Keratinocyte (primary cell): ENCODE measurements around the gene PTK7. TPM values are rescaled to one million over a fixed set of nuclear protein-coding genes. Genes with fewer than 3 reads are reported as not detected.

Experiments used
- DNase-seq: peaks from one replicate; pipeline ENCODE4 v3.0.0-alpha.2; 2011; ENCODE audit warnings: low read depth, missing footprints, low spot score
- FAIRE-seq: peaks from 2 replicates; lab custom pipeline; 2011; peaks lifted over from hg19 to GRCh38; lab: Jason Lieb, UNC
- H2AFZ ChIP-seq: 2 replicates; pipeline ENCODE4 v1.6.0; 2012; ENCODE audit warnings: low read length, control low read depth, inconsistent platforms; ENCODE audit not compliant: control insufficient read depth
- H3K27ac ChIP-seq: 2 replicates; pipeline ENCODE4 v1.5.1; 2011; ENCODE audit warnings: low read length; ENCODE audit not compliant: control insufficient read depth, insufficient read depth
- H3K27me3 ChIP-seq: 3 replicates; pipeline ENCODE4 v1.6.0; 2011; ENCODE audit warnings: low read length; ENCODE audit not compliant: control insufficient read depth, insufficient read depth; ENCODE audit errors: extremely low read depth
- H3K36me3 ChIP-seq, 2 experiments: 2 replicates in 1 of 2; 3 replicates in 1 of 2; pipeline ENCODE4 v1.5.1; 2011; ENCODE audit warnings: low read length in 2 of 2, mild to moderate bottlenecking in 1 of 2; ENCODE audit not compliant: control insufficient read depth in 2 of 2, insufficient read depth in 2 of 2; ENCODE audit errors: extremely low read depth in 1 of 2
- H3K4me1 ChIP-seq: 3 replicates; pipeline ENCODE4 v1.5.1; 2011; ENCODE audit warnings: low read length; ENCODE audit not compliant: control insufficient read depth, insufficient read depth; ENCODE audit errors: extremely low read depth
- H3K4me2 ChIP-seq: 3 replicates; pipeline ENCODE4 v1.6.0; 2011; ENCODE audit warnings: low read depth, low read length; ENCODE audit not compliant: control insufficient read depth, insufficient read depth; ENCODE audit errors: extremely low read depth
- H3K4me3 ChIP-seq, 3 experiments: fragments of 200-600 bp in 1 of 3; sonication (generic) in 1 of 3; 2 replicates in 2 of 3; 3 replicates in 1 of 3; pipeline ENCODE4 v1.5.1; 2011 to 2016; ENCODE audit warnings: low read length in 3 of 3, mild to moderate bottlenecking in 3 of 3, control low read depth in 2 of 3, inconsistent platforms in 1 of 3, low read depth in 1 of 3, mixed read lengths in 1 of 3, mixed run types in 1 of 3, moderate library complexity in 1 of 3; ENCODE audit not compliant: control insufficient read depth in 2 of 3, insufficient read depth in 2 of 3; ENCODE audit errors: extremely low read depth in 1 of 3
- H3K79me2 ChIP-seq: 2 replicates; pipeline ENCODE4 v1.6.0; 2012; ENCODE audit warnings: low read length; ENCODE audit not compliant: control insufficient read depth, insufficient read depth
- H3K9ac ChIP-seq: 3 replicates; pipeline ENCODE4 v1.6.0; 2011; ENCODE audit warnings: low read length; ENCODE audit not compliant: control insufficient read depth, insufficient read depth; ENCODE audit errors: extremely low read depth
- H3K9me1 ChIP-seq: 3 replicates; pipeline ENCODE4 v1.6.0; 2011; ENCODE audit warnings: low read length; ENCODE audit not compliant: control insufficient read depth, insufficient read depth; ENCODE audit errors: extremely low read depth
- H3K9me3 ChIP-seq: 2 replicates; pipeline ENCODE4 v1.5.1; 2012; ENCODE audit warnings: low read depth, low read length; ENCODE audit not compliant: control insufficient read depth
- H4K20me1 ChIP-seq: 3 replicates; pipeline ENCODE4 v1.6.0; 2011; ENCODE audit warnings: low read length; ENCODE audit not compliant: control insufficient read depth, insufficient read depth; ENCODE audit errors: extremely low read depth
- EZH2 ChIP-seq: IDR thresholded peaks from one replicate; pipeline ENCODE4 v1.6.1; 2012; ENCODE audit warnings: inconsistent platforms, mild to moderate bottlenecking, low read length, moderate library complexity
- dilution Hi-C: fragments of 300-500 bp; cut with MboI; formaldehyde crosslinking; loops from one replicate; pipeline ENCODE4 v1.7.0; 2020; ENCODE audit warnings: low sequenced_read_pairs; ENCODE audit not compliant: extremely low pct_ligation_motif_present
- polyA plus RNA-seq, 5 experiments: library from polyadenylated mRNA; depleted of rRNA in 3 of 5; stranded (reverse) in 3 of 5; stranded (forward) in 1 of 5; unstranded in 1 of 5; fragments of >200 nt; gene quantifications; 1 replicate in 1 of 5; 2 replicates in 3 of 5; 3 replicates in 1 of 5; pipeline versions ENCODE4 v1.2.1 to v1.2.3, GENCODE V29; 2011 to 2012; ENCODE audit warnings: missing spikeins in 2 of 5, low read depth in 1 of 5, low replicate concordance in 1 of 5
- TF ChIP-seq, protein P1 (sequence below), 3 experiments: IDR thresholded peaks in 1 of 3; conservative IDR thresholded peaks in 1 of 3; optimal IDR thresholded peaks in 1 of 3; 2 replicates in 2 of 3; 3 replicates in 1 of 3; pipeline versions ENCODE3 to v1.5.1; 2011; ENCODE audit warnings: low read length in 3 of 3, mild to moderate bottlenecking in 3 of 3, moderate library complexity in 2 of 3, control low read depth in 1 of 3, inconsistent platforms in 1 of 3; ENCODE audit not compliant: insufficient read depth in 2 of 3; ENCODE audit errors: extremely low read depth in 1 of 3

PTK7 gene
- polyA plus RNA-seq, 1 donor (not counting 4 experiments of a cell fraction or from before 2014, with no cell fraction given), result 58.8 TPM

DNA sequence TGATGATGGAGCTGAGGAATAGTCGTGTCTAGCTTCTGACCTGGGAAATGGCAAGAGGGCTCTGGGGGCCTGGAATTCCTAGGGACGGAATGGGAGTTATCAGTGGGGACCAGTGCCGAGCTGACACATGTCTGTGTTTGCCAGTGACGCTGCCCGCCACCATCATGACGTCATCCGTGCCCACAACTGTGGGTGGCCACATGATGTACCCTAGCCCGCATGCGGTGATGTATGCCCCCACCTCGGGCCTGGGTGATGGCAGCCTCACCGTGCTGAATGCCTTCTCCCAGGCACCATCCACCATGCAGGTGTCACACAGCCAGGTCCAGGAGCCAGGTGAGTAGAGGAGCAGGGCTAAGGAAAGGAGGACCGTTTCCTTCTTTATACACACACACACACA lies 102.0 kb downstream of the PTK7 start:
- dilution Hi-C loops, result no loop called here
- H3K9me3 ChIP-seq, result no peaks in the 10 kb centered on the region
- peaks cover 32% of the 10 kb centered on the region for H3K4me1 ChIP-seq

DNA sequence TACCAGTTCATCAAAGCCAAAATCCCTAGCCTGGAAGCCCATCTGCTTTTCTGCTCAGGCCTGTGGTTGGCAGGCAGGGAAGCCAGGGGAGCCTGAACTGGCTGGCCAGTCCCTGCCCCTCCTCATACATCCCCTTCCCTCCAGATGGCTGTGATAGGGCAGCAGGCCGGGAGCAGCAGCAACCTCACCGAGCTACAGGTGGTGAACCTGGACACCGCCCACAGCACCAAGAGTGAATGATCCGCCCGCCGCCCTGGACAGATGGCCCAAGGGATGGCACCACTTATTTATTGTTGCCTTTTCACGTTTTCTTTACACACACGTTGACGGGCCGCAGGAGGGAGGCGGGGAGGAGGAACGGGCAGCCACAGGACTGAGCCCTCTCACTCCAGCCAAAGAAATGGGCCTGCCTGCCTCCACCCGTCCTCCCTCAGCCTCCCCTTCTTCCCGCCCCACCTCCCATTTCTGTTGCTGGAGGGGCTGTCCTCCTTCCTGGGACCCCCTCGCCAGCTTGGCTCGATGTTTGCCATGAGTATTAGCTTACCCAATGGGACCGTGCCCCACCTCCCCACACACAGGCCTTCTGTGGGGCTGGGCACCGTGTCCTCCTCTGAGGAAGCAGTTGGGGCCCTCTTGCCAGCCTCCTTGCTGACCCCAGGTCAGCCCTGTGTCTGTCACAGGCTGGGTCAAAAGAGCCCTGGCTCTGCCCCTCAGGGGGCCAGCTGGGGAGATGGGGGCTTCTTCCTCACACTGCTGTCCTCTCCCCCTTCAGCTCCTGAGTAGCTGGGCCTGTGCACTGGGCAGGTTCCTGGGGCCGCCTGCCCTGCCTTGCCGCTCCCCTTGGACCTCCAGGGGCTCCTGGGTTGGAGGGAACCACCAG lies 103.1 kb downstream of the PTK7 start:
- TF ChIP-seq, protein P1, sequence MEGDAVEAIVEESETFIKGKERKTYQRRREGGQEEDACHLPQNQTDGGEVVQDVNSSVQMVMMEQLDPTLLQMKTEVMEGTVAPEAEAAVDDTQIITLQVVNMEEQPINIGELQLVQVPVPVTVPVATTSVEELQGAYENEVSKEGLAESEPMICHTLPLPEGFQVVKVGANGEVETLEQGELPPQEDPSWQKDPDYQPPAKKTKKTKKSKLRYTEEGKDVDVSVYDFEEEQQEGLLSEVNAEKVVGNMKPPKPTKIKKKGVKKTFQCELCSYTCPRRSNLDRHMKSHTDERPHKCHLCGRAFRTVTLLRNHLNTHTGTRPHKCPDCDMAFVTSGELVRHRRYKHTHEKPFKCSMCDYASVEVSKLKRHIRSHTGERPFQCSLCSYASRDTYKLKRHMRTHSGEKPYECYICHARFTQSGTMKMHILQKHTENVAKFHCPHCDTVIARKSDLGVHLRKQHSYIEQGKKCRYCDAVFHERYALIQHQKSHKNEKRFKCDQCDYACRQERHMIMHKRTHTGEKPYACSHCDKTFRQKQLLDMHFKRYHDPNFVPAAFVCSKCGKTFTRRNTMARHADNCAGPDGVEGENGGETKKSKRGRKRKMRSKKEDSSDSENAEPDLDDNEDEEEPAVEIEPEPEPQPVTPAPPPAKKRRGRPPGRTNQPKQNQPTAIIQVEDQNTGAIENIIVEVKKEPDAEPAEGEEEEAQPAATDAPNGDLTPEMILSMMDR (optimal IDR thresholded peaks at IDR 0.05 in 1 of 3, IDR thresholded peaks at IDR 0.05 in 1 of 3, conservative IDR thresholded peaks at IDR 0.05 in 1 of 3; ENCODE audit: extremely low read depth in 1 of 3, insufficient read depth in 2 of 3, low read length in 3 of 3), result no peak
- no peak for TF ChIP-seq EZH2
- H3K9me3 ChIP-seq, result no peaks in the 10 kb centered on the region
- FAIRE-seq, result no peak

More for the DNA sequence above, 102.0 kb downstream of the PTK7 start:
- Histone ChIP-seq H3K79me2 (peaks cover 23% of the 10 kb centered on the region), H3K27ac (no peak overlapping the region), H3K36me3 (peaks cover 30 to 34% of the 10 kb centered on the region in 2 experiments), H3K9ac (no peak overlapping the region), H3K4me2 (no peak overlapping the region), H3K9me1 (no peaks in the 10 kb centered on the region), H3K27me3 (no peaks in the 10 kb centered on the region), H3K4me3 (no peak overlapping the region), H4K20me1 (no peaks in the 10 kb centered on the region), H2AFZ (no peak overlapping the region)
- FAIRE-seq (no peak), DNase-seq (no peak)
- no peak for TF ChIP-seq EZH2
- TF ChIP-seq, protein P1 (optimal IDR thresholded peaks at IDR 0.05 in 1 of 3, IDR thresholded peaks at IDR 0.05 in 1 of 3, conservative IDR thresholded peaks at IDR 0.05 in 1 of 3; ENCODE audit: extremely low read depth in 1 of 3, insufficient read depth in 2 of 3, low read length in 3 of 3), result no peak

More for the DNA sequence above, 103.1 kb downstream of the PTK7 start:
- dilution Hi-C loops, result no loop called here
- H3K4me3 ChIP-seq, result no peak overlapping the region
- H3K4me2 ChIP-seq, result no peak overlapping the region
- H2AFZ ChIP-seq, result no peak overlapping the region
- peaks cover 24% of the 10 kb centered on the region for H3K4me1 ChIP-seq
- peaks cover 30 to 34% of the 10 kb centered on the region in 2 experiments for H3K36me3 ChIP-seq
- no peak for DNase-seq
- H3K9me1 ChIP-seq, result no peaks in the 10 kb centered on the region
- peaks cover 19% of the 10 kb centered on the region for H3K79me2 ChIP-seq
- no peaks in the 10 kb centered on the region for H4K20me1 ChIP-seq
- H3K9ac ChIP-seq, result no peak overlapping the region
- H3K27me3 ChIP-seq, result no peaks in the 10 kb centered on the region
- H3K27ac ChIP-seq, result no peak overlapping the region
